Duodenal mucosa (tissue), 2 donors: ENCODE results near the gene FAM200A.
"Not testable (repeated sequence)": the region's sequence is repeated elsewhere in the genome, so short reads cannot be mapped to it uniquely, and the experiment has no call there.

Experiments used
- H3K27ac ChIP-seq: one replicate; pipeline ENCODE4 v1.7.0; 2013; ENCODE audit warnings: low read depth, low read length
- H3K27me3 ChIP-seq, 2 donors: one replicate each; pipeline ENCODE4 v1.7.0; 2013; ENCODE audit warnings: low read length in 2 of 2, control low read depth in 1 of 2; ENCODE audit not compliant: insufficient read depth in 2 of 2, control insufficient read depth in 1 of 2
- H3K36me3 ChIP-seq, 2 donors: one replicate each; pipeline ENCODE4 v1.7.0; 2013; ENCODE audit warnings: low read length in 2 of 2, control low read depth in 1 of 2; ENCODE audit not compliant: insufficient read depth in 2 of 2, control insufficient read depth in 1 of 2
- H3K4me1 ChIP-seq, 2 donors: one replicate each; pipeline ENCODE4 v1.7.0; 2013; ENCODE audit warnings: low read length in 2 of 2, control low read depth in 1 of 2; ENCODE audit not compliant: insufficient read depth in 2 of 2, control insufficient read depth in 1 of 2
- H3K4me3 ChIP-seq, 2 donors: one replicate each; pipeline ENCODE4 v1.7.0; 2013; ENCODE audit warnings: low read length in 2 of 2, low read depth in 1 of 2
- H3K9ac ChIP-seq, 2 donors: one replicate each; pipeline ENCODE4 v1.7.0; 2013; ENCODE audit warnings: low read length in 2 of 2, low read depth in 1 of 2
- H3K9me3 ChIP-seq, 2 donors: one replicate each; pipeline ENCODE4 v1.7.0; 2013; ENCODE audit warnings: low read length in 2 of 2, control low read depth in 1 of 2; ENCODE audit not compliant: control insufficient read depth in 1 of 2

FAM200A gene

GRCh38 chr7:99558306-99559174 is 6.6 kb upstream of the FAM200A start, which contains the start of gene ZNF655:
Gene ZNF655, plus strand, starts transcription at chr7:99558642. Its CDS starts 1,918 bp downstream, at chr7:99560560.
- no peaks in the 10 kb centered on the region for H3K9me3 ChIP-seq
- peak within 1 kb of the TSS; percentile 91 for H3K27ac ChIP-seq
- peak within 1 kb of the TSS; percentile 73 to 98 for H3K4me3 ChIP-seq
- H3K27me3 ChIP-seq: no peaks in the 10 kb centered on the region
- peaks cover 16 to 27% of the 10 kb centered on the region in 2 donors for H3K4me1 ChIP-seq
- peaks cover 28 to 35% of the 10 kb centered on the region in 2 donors for H3K36me3 ChIP-seq
- H3K9ac ChIP-seq: peak within 1 kb of the TSS; percentile 70 to 98

GRCh38 chr7:99557940-99558305 is 6.0 kb upstream of the FAM200A start:
- H3K27ac ChIP-seq: peak overlapping the region; percentile 91
- no peaks in the 10 kb centered on the region for H3K27me3 ChIP-seq
- peaks cover 16 to 27% of the 10 kb centered on the region in 2 donors for H3K4me1 ChIP-seq
- H3K9ac ChIP-seq: peak overlapping the region; percentile 70 to 98
- peak overlapping the region; percentile 73 to 98 for H3K4me3 ChIP-seq
- no peaks in the 10 kb centered on the region for H3K9me3 ChIP-seq
- peaks cover 27 to 32% of the 10 kb centered on the region in 2 donors for H3K36me3 ChIP-seq

- H3K27me3 ChIP-seq: no peaks in the 10 kb centered on the region
- no peak overlapping the region for H3K27ac ChIP-seq
- peaks cover 21 to 24% of the 10 kb centered on the region in 2 donors for H3K36me3 ChIP-seq
- H3K9me3 ChIP-seq: no peaks in the 10 kb centered on the region
- H3K4me1 ChIP-seq: peaks cover 21 to 24% of the 10 kb centered on the region in 2 donors
- H3K9ac ChIP-seq: peak overlapping the region; percentile 70 to 98
- H3K4me3 ChIP-seq: peak overlapping the region; percentile 73 to 98
These were observed 5.3 kb upstream of the FAM200A start for GRCh38 chr7:99557196-99557607.

GRCh38 chr7:99554939-99555338 is 3.0 kb upstream of the FAM200A start:
- Histone ChIP-seq H3K4me1 (peaks cover 24 to 30% of the 10 kb centered on the region in 2 donors), H3K27me3 (no peaks in the 10 kb centered on the region), H3K9ac (no peak overlapping the region), H3K27ac (no peak overlapping the region), H3K9me3 (no peaks in the 10 kb centered on the region), H3K36me3 (peaks cover 3 to 4% of the 10 kb centered on the region in 2 donors), H3K4me3 (no peak overlapping the region)

- peaks cover 8 to 10% of the 10 kb centered on the region in 2 donors for H3K36me3 ChIP-seq
- peaks cover 0 to 4% of the 10 kb centered on the region in 2 donors for H3K9me3 ChIP-seq
- H3K4me1 ChIP-seq: peaks cover 21% of the 10 kb centered on the region in 2 donors
- no peak overlapping the region for H3K4me3 ChIP-seq
- H3K27ac ChIP-seq: no peak overlapping the region
- no peak overlapping the region for H3K9ac ChIP-seq
- H3K27me3 ChIP-seq: no peaks in the 10 kb centered on the region
These were observed 1.1 kb upstream of the FAM200A start for GRCh38 chr7:99553039-99553438.

- peak overlapping the region; percentile 99 for H3K4me3 ChIP-seq
- peak overlapping the region; percentile 94 to 100 for H3K9ac ChIP-seq
- no peaks in the 10 kb centered on the region for H3K27me3 ChIP-seq
- peaks cover 13 to 15% of the 10 kb centered on the region in 2 donors for H3K4me1 ChIP-seq
- peaks cover 0 to 11% of the 10 kb centered on the region in 2 donors for H3K9me3 ChIP-seq
- peak overlapping the region; percentile 55 for H3K27ac ChIP-seq
- H3K36me3 ChIP-seq: peaks cover 16 to 18% of the 10 kb centered on the region in 2 donors
These were observed 580 bp downstream of the FAM200A start for GRCh38 chr7:99551334-99551733.

GRCh38 chr7:99549545-99549944 is 2.4 kb downstream of the FAM200A start:
- H3K4me3 ChIP-seq, H3K27ac ChIP-seq, H3K27me3 ChIP-seq, H3K9ac ChIP-seq: not testable (repeated sequence)
- Histone ChIP-seq H3K9me3 (peaks cover 0 to 11% of the 10 kb centered on the region in 2 donors), H3K36me3 (peaks cover 13 to 18% of the 10 kb centered on the region in 2 donors), H3K4me1 (peaks cover 10 to 15% of the 10 kb centered on the region in 2 donors)

- H3K9ac ChIP-seq, H3K4me1 ChIP-seq, H3K4me3 ChIP-seq, H3K27me3 ChIP-seq, H3K27ac ChIP-seq: not testable (repeated sequence)
- peaks cover 14 to 27% of the 10 kb centered on the region in 2 donors for H3K9me3 ChIP-seq
- peaks cover 14 to 16% of the 10 kb centered on the region in 2 donors for H3K36me3 ChIP-seq
These were observed 6.6 kb downstream of the FAM200A start for GRCh38 chr7:99545308-99545707.

- peaks cover 14 to 16% of the 10 kb centered on the region in 2 donors for H3K36me3 ChIP-seq
- peaks cover 27 to 28% of the 10 kb centered on the region in 2 donors for H3K9me3 ChIP-seq
- no peaks in the 10 kb centered on the region for H3K27me3 ChIP-seq
- no peaks in the 10 kb centered on the region for H3K4me1 ChIP-seq
- H3K4me3 ChIP-seq: no peak overlapping the region
- H3K27ac ChIP-seq: no peak overlapping the region
- no peak overlapping the region for H3K9ac ChIP-seq
These were observed 8.0 kb downstream of the FAM200A start for GRCh38 chr7:99543916-99544315.

GRCh38 chr7:99543081-99543671 is 8.7 kb downstream of the FAM200A start:
- Histone ChIP-seq H3K4me3 (no peak overlapping the region), H3K4me1 (no peaks in the 10 kb centered on the region), H3K36me3 (peaks cover 10 to 12% of the 10 kb centered on the region in 2 donors), H3K9ac (no peak overlapping the region), H3K9me3 (peaks cover 25 to 35% of the 10 kb centered on the region in 2 donors), H3K27me3 (no peaks in the 10 kb centered on the region), H3K27ac (no peak overlapping the region)
